Endodermal cell (in vitro differentiated cells): ENCODE data around the gene MRPS18A. TPM values are rescaled to one million over a fixed set of nuclear protein-coding genes. Genes with fewer than 3 reads are reported as not detected.

Experiments
- DNase-seq: peaks from one replicate; pipeline ENCODE4 v3.0.0-alpha.2; 2017
- H3K27ac ChIP-seq: 2 replicates; pipeline ENCODE4 v1.5.1; 2013; ENCODE audit warnings: mild to moderate bottlenecking, low read depth, low read length, moderate library complexity
- H3K27me3 ChIP-seq: 2 replicates; pipeline ENCODE4 v1.6.1; 2013; ENCODE audit warnings: mild to moderate bottlenecking, low read length, moderate library complexity; ENCODE audit not compliant: insufficient read depth, control insufficient read depth, poor library complexity, severe bottlenecking
- H3K36me3 ChIP-seq: 2 replicates; pipeline ENCODE4 v1.7.0; 2013; ENCODE audit warnings: mild to moderate bottlenecking, low read length, moderate library complexity; ENCODE audit not compliant: control insufficient read depth, insufficient read depth
- H3K4me1 ChIP-seq: one replicate; pipeline ENCODE4 v1.7.0; 2013; ENCODE audit warnings: low read length; ENCODE audit not compliant: control insufficient read depth, insufficient read depth
- H3K4me3 ChIP-seq: 2 replicates; pipeline ENCODE4 v1.5.1; 2013; ENCODE audit warnings: mild to moderate bottlenecking, low read length, moderate library complexity
- H3K9ac ChIP-seq: 2 replicates; pipeline ENCODE4 v1.6.1; 2013; ENCODE audit warnings: mild to moderate bottlenecking, low read length, moderate library complexity; ENCODE audit not compliant: poor library complexity, severe bottlenecking; ENCODE audit errors: extremely low read depth
- H3K9me3 ChIP-seq: 2 replicates; pipeline ENCODE4 v1.6.1; 2013; ENCODE audit warnings: mild to moderate bottlenecking, low read length, moderate library complexity; ENCODE audit not compliant: control insufficient read depth
- H3K27ac Mint-ChIP-seq: 2 replicates; pipeline ENCODE4 v1.8.0; 2020; ENCODE audit warnings: mixed read lengths
- H3K27me3 Mint-ChIP-seq: 2 replicates; pipeline ENCODE4 v1.8.0; 2021; ENCODE audit warnings: mild to moderate bottlenecking, mixed read lengths; ENCODE audit not compliant: insufficient read depth
- H3K36me3 Mint-ChIP-seq: 2 replicates; pipeline ENCODE4 v1.8.0; 2020; ENCODE audit warnings: low read depth, mixed read lengths
- H3K4me1 Mint-ChIP-seq: 2 replicates; pipeline ENCODE4 v1.8.0; 2020; ENCODE audit warnings: mixed read lengths
- H3K4me3 Mint-ChIP-seq: 2 replicates; pipeline ENCODE4 v1.8.0; 2020; ENCODE audit warnings: mild to moderate bottlenecking, moderate library complexity, mixed read lengths
- H3K9me3 Mint-ChIP-seq: 2 replicates; pipeline ENCODE4 v1.8.0; 2020; ENCODE audit warnings: mild to moderate bottlenecking, mixed read lengths
- WGBS, 2 experiments: methylation state at CpG; one replicate each; pipeline versions ENCODE4 v1.1.5 to v1.1.7; 2013; ENCODE audit warnings: missing lambda C conversion rate in 2 of 2, mixed read lengths in 1 of 2; ENCODE audit not compliant: insufficient coverage in 1 of 2, insufficient read length in 1 of 2; 5-methylcytosine and 5-hydroxymethylcytosine counted together
- total RNA-seq, 2 donors: library from RNA; stranded (reverse); fragmentation: NEBNext Ultra II Directional in 1 of 2; extraction: Animal tissue kit (Norgen Biotek cat#: 25700) in 1 of 2; gene quantifications; 2 replicates in 1 of 2; 3 replicates in 1 of 2; pipeline ENCODE4 v1.2.1, GENCODE V29; 2021
- TF ChIP-seq, protein P1 (sequence below): fragments of 200-600 bp; sonication (generic); conservative IDR thresholded peaks from 2 replicates; pipeline ENCODE4 v1.5.0; 2021; ENCODE audit warnings: antibody characterized with exemption, mild to moderate bottlenecking

Gene MRPS18A
- total RNA-seq, 2 donors from 2014 or later: 53.6 to 58.8 TPM

DNA sequence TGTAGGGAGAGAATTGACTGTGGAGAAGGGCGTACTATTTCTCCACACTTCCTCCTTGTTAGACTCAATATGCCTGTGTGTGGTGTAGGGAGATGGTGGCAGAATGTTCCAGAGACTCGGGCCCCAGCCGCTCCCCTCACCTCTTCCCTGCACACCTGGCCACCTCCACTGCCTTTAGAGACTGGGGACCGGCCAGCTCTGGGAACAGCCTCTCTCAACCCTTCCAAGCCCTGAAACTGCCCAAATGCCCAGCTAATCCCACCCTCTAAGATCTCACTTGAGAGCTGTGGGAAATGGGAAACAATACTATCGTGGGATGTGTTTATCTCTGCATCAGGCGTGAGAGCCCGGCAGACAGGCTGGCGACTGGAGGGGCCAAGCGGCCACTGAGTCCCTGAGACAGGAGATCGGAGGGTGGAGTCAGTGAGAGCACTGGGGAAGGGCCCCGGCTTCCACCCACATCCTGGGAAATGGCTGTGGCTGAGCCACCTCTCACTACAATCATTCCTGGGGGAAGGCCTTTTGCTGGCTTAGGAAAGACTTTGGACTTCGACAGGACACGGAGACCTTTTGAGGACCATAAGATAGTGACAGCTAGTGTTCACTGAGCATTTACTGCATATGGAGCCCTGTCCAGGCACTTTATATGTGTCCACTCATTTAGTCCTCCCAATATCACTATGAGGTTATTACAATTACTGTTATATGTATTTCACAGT lies 31.0 kb upstream of the MRPS18A start:
- Mint-ChIP-seq H3K9me3 (no peaks in the 10 kb centered on the region), H3K27ac (peak overlapping the region; percentile 83), H3K36me3 (no peaks in the 10 kb centered on the region), H3K4me3 (no peak overlapping the region), H3K4me1 (peaks cover 34% of the 10 kb centered on the region), H3K27me3 (no peaks in the 10 kb centered on the region)
- DNase-seq: no peak
- H3K36me3 ChIP-seq: no peaks in the 10 kb centered on the region
- H3K9me3 ChIP-seq: no peaks in the 10 kb centered on the region
- peaks cover 10% of the 10 kb centered on the region for H3K4me1 ChIP-seq
- TF ChIP-seq, protein P1, sequence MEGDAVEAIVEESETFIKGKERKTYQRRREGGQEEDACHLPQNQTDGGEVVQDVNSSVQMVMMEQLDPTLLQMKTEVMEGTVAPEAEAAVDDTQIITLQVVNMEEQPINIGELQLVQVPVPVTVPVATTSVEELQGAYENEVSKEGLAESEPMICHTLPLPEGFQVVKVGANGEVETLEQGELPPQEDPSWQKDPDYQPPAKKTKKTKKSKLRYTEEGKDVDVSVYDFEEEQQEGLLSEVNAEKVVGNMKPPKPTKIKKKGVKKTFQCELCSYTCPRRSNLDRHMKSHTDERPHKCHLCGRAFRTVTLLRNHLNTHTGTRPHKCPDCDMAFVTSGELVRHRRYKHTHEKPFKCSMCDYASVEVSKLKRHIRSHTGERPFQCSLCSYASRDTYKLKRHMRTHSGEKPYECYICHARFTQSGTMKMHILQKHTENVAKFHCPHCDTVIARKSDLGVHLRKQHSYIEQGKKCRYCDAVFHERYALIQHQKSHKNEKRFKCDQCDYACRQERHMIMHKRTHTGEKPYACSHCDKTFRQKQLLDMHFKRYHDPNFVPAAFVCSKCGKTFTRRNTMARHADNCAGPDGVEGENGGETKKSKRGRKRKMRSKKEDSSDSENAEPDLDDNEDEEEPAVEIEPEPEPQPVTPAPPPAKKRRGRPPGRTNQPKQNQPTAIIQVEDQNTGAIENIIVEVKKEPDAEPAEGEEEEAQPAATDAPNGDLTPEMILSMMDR: no peak
- no peak overlapping the region for H3K9ac ChIP-seq
- no peaks in the 10 kb centered on the region for H3K27me3 ChIP-seq
- H3K4me3 ChIP-seq: no peak overlapping the region
- H3K27ac ChIP-seq: no peak overlapping the region
- 77% methylated on average over 9 to 11 of the region's 13 CpGs for WGBS, 2 experiments

DNA sequence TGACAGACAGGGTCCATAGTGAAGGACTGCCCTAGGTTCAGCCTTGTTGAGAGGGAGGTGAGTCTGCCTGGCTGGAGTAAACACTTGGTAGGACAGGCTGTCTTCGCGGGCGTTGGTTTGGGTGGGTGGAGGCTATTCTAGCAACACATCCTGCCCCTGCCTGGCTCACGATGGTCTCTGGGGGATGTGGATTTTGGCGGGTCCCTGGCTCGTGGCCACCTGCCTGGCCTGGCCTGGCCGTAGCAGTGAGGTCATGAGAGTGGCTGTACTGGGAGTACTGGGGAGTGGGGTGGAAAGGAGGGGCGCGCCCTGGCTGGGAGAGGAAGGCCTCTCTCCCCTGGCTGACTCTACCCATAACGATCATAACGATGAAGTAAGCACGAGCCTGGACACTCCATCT lies 30.2 kb upstream of the MRPS18A start:
- H3K9me3 Mint-ChIP-seq: no peaks in the 10 kb centered on the region
- peak; percentile 28 for DNase-seq
- Histone ChIP-seq H3K9me3 (no peaks in the 10 kb centered on the region), H3K27me3 (no peaks in the 10 kb centered on the region), H3K27ac (no peak overlapping the region), H3K4me1 (peaks cover 10% of the 10 kb centered on the region), H3K9ac (no peak overlapping the region), H3K4me3 (no peak overlapping the region), H3K36me3 (no peaks in the 10 kb centered on the region)
- TF ChIP-seq, protein P1: no peak
- no peaks in the 10 kb centered on the region for H3K36me3 Mint-ChIP-seq
- 95 to 97% methylated on average over 4 to 12 of the region's 12 CpGs for WGBS, 2 experiments
- H3K27ac Mint-ChIP-seq: no peak overlapping the region
- H3K27me3 Mint-ChIP-seq: no peaks in the 10 kb centered on the region
- H3K4me3 Mint-ChIP-seq: no peak overlapping the region
- H3K4me1 Mint-ChIP-seq: peaks cover 34% of the 10 kb centered on the region

DNA sequence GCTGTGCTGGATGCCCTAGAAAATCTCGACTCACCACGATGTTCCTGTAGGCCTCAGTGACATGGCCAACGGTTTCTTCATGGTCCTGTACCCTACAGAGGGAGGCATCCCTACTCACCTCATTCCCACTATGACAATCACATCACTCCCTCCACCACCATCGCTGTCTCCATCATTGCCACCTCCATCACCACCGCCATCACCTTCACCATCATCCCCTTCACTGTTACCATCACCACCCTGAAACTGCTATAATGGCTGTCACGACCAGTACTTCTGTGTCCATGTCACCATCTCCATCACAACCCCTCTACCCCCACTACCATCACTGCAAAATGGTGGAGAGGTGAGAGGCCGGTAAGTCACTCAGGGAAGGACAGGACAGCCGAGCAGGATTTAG lies 29.8 kb upstream of the MRPS18A start:
- Histone ChIP-seq H3K27me3 (no peaks in the 10 kb centered on the region), H3K9me3 (no peaks in the 10 kb centered on the region), H3K27ac (no peak overlapping the region), H3K36me3 (no peaks in the 10 kb centered on the region), H3K4me1 (peaks cover 10% of the 10 kb centered on the region), H3K4me3 (no peak overlapping the region), H3K9ac (no peak overlapping the region)
- WGBS, 2 experiments: 91 to 92% methylated on average over 4 to 8 of the region's 8 CpGs
- TF ChIP-seq, protein P1: no peak
- peaks cover 1% of the 10 kb centered on the region for H3K9me3 Mint-ChIP-seq
- H3K27me3 Mint-ChIP-seq: no peaks in the 10 kb centered on the region
- H3K36me3 Mint-ChIP-seq: no peaks in the 10 kb centered on the region
- peak; percentile 21 for DNase-seq
- no peak overlapping the region for H3K27ac Mint-ChIP-seq
- no peak overlapping the region for H3K4me3 Mint-ChIP-seq
- peaks cover 37% of the 10 kb centered on the region for H3K4me1 Mint-ChIP-seq
